Gastrocnemius medialis (tissue), 4 donors: ENCODE results near the gene RAB26.

Experiments
- POLR2A ChIP-seq, 2 donors: fragments of 450-650 bp; IDR thresholded peaks; one replicate each; pipeline ENCODE4 v1.6.1; 2017; ENCODE audit warnings: antibody characterized with exemption in 2 of 2, mild to moderate bottlenecking in 2 of 2, moderate library complexity in 2 of 2
- TF ChIP-seq, protein P1 (sequence below), 5 experiments: fragments of 450-650 bp in 3 of 5; fragments of 200-600 bp in 2 of 5; sonication (generic) in 2 of 5; IDR thresholded peaks in 4 of 5; conservative IDR thresholded peaks in 1 of 5; 1 replicate in 4 of 5; 2 replicates in 1 of 5; pipeline ENCODE4 v1.5.1; 2016 to 2019; ENCODE audit warnings: antibody characterized with exemption in 5 of 5, mild to moderate bottlenecking in 3 of 5, moderate library complexity in 3 of 5

DNA sequence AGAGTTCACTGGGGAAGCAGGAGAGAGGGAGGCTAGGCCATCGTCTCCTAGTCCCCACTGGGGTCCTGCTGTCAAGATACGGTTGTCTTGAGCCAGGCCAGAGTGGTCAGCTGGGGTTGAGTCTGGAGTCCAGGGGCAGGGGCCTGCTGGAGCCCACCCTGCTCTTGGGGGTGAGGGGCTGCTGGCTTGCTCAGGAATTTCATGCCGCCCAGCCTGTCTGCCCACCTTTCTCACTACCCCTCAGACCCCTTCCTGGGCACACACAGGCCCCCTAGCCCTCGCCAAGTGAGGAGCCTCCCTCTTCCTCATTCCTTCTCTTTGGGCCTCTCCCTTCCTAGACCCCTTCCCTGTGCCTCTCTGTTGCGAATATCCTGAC is 8.4 kb downstream of the RAB26 start:
- no peak for TF ChIP-seq POLR2A (IDR thresholded peaks at IDR 0.05)
- TF ChIP-seq, protein P1, sequence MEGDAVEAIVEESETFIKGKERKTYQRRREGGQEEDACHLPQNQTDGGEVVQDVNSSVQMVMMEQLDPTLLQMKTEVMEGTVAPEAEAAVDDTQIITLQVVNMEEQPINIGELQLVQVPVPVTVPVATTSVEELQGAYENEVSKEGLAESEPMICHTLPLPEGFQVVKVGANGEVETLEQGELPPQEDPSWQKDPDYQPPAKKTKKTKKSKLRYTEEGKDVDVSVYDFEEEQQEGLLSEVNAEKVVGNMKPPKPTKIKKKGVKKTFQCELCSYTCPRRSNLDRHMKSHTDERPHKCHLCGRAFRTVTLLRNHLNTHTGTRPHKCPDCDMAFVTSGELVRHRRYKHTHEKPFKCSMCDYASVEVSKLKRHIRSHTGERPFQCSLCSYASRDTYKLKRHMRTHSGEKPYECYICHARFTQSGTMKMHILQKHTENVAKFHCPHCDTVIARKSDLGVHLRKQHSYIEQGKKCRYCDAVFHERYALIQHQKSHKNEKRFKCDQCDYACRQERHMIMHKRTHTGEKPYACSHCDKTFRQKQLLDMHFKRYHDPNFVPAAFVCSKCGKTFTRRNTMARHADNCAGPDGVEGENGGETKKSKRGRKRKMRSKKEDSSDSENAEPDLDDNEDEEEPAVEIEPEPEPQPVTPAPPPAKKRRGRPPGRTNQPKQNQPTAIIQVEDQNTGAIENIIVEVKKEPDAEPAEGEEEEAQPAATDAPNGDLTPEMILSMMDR (IDR thresholded peaks at IDR 0.05 in 4 of 5, conservative IDR thresholded peaks at IDR 0.05 in 1 of 5), result no peak
